ENCODE measurements around the gene FLRT2.

The FLRT2 gene

DNA sequence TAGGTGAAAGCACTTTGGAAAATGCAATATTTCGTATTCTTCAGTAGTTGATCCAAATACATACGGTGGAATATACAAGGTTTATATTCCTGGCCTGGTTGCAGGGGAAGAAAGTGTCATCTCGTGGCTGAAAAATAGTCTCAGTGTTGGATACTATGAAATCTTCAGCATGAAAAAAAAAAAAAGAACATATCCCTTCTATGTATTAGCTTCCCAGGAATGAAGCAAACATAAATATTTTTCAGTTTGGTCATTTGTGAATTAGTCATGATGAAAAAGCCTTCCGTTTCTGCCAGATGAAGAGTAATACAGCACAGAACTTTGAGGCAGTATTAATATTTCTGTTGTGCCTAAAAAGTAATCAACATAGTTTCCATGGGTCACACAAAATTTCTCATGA, 36.7 kb downstream of the FLRT2 start:
- DNase-seq, result no peak

DNA sequence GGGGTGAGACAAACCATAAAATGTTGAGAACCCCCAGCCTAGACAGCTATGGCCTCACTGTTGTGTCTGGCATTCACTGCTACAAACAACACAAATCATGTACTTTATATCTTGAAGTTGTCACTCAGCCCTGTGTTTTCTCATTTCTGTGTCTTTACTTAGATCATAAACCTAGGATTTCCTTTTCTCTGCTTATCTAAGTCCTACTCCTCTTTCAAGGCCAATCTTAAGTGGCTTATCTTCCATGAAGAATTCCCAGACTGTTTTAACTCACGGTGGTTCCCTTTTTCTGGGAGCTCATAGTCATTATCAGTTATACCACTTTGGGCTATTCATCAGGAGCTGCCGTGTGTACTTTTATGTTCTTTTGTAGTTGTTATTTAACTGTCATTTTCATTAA, 42.1 kb downstream of the FLRT2 start:
- no peak for DNase-seq

DNA sequence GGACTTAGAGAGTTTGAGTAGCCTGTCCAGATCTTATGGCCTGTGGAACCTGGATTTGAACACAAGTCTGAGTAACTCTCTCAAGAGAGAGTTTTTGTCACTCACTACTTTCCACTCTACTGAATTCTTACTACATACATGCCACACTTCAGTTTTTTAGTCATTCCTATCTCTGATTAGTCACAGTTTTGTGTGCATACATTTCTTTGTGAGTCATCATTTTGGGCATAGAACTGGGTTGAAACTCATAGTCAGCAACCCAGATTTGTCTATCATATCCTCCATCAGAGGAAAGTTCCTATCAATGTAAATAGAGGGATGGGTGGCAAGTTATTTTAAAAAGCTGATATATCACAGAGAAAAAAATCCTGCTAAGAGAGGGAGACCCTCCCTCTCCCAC, 42.9 kb downstream of the FLRT2 start:
- DNase-seq, result no peak

DNA sequence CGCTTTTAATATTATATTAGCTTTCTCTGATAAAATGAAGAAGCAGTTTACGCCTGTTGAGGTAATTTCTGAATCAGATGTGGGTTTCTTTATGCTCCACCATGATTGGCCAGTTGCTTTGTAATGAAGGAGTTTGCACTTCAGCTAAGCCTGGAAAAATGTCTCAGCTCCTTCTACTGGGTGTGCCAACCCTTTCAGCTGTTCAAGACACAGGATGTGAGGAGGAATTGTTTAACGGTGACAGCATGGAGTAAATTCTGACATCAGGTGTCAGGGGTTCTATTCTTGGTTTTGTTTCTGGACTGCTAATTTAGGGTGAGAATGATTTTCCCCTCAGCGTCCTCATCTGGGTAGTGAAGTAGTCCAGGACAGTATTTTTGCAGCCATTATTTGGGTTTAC, 43.5 kb downstream of the FLRT2 start:
- DNase-seq, result no peak

- DNase-seq, result no peak
These were observed 45.1 kb downstream of the FLRT2 start for GRCh38 chr14:85574853-85575616.

- DNase-seq, result no peak
These were observed 45.6 kb downstream of the FLRT2 start for GRCh38 chr14:85575617-85575898.

- DNase-seq, result no peak
These were observed 46.3 kb downstream of the FLRT2 start for GRCh38 chr14:85576218-85576617.

- DNase-seq, result no peak
These were observed 47.1 kb downstream of the FLRT2 start for GRCh38 chr14:85576848-85577542.

GRCh38 chr14:85577543-85578114, 47.7 kb downstream of the FLRT2 start:
- DNase-seq, result no peak

DNA sequence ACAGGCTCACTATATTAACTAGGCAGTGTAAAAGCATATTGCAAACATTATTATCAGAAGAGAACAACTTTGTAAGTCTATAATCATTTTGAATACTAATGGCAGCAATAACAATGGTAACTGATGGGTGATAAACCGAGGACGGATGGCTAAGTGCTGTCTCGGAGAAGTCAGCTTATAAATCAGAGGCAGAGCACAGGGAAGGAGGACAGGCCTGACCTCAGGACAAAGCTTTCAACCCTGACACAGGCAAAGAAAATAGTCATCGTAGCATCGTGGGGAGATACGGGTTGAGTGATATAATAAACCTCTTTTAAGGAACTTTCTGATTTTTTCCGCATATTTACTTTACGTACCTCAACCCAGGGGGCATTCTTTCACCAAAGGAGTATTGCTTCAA, 48.4 kb downstream of the FLRT2 start:
- no peak for DNase-seq

DNA sequence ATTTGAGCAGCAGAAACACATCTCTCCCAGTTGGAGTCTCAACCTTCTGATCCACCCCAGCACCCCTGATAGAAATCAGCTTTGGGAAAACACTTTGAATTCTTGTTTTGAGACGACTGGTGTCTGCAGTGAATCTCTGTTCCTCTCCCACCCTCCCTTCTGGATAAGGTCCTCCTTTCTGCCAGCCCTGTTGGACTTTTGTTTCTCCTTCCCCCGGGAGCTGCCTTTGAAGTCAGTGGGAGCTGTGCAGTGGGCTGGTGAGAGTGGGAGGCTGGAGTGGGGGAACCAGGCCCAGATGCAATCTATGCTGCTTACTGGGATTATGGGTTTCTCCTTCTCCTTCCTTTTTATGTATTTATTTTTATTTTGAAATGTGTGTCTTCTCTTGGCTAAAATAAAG, 49.0 kb downstream of the FLRT2 start:
- DNase-seq, result no peak

DNA sequence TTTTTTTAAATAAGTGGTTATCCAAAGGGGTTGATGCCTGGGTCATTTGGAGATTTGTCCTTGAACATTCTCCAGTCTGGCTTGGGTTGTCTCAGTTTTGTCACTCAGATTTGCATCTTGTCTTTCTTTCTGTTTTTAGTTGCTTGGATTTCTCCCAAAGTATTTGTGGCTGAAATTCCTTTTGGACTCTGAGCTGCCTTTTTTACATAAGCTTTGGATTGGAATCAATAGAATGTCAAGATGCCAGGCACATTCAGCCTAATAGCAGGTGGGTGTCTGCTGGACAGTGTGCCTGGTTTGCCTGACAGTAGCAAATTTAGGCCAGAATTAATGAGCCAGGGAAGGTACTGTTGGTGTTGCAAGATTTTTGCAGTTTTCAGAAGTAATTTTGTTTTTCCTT, 50.0 kb downstream of the FLRT2 start:
- no peak for DNase-seq

DNA sequence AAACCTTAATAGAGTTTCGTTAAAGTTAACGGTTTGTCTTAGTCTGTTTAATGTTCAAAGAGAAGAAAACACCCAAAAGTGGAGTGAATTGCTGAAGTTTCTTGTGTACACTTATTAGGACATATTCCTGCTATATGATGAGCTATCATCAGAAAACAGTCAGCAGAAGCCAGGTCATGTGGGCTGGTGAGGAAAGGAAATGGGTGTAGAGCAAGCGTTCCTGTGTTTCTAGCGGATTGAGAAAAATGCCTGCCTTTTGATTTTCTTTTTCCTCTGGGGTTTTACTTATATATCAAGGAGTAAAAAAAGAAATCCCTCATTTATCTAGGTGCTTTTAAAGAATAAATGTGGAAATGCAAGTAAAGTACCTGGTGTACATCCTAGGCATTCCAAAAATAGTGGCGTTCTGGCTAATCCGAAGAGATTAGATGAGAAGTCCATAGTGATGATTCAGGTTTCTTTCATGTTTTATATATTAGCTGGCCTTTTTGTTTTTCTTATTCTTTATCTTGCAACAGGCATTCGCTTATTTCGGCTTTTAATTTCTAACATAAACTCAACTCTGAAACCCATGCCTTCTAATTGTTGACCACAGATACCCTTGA, 50.7 kb downstream of the FLRT2 start:
- DNase-seq, result no peak

GRCh38 chr14:85581691-85582090, 51.7 kb downstream of the FLRT2 start:
- DNase-seq, result no peak

GRCh38 chr14:85583380-85583779, 53.4 kb downstream of the FLRT2 start:
- DNase-seq, result no peak

GRCh38 chr14:85584481-85584880, 54.5 kb downstream of the FLRT2 start:
- no peak for DNase-seq

GRCh38 chr14:85587151-85587711, 57.3 kb downstream of the FLRT2 start:
- no peak for DNase-seq

GRCh38 chr14:85590784-85591183, 60.8 kb downstream of the FLRT2 start:
- no peak for DNase-seq

- DNase-seq, result no peak
These were observed 64.3 kb downstream of the FLRT2 start for GRCh38 chr14:85594217-85594616.

- DNase-seq, result peak; percentile 48 to 54
These were observed 66.0 kb downstream of the FLRT2 start for GRCh38 chr14:85595981-85596380.

DNA sequence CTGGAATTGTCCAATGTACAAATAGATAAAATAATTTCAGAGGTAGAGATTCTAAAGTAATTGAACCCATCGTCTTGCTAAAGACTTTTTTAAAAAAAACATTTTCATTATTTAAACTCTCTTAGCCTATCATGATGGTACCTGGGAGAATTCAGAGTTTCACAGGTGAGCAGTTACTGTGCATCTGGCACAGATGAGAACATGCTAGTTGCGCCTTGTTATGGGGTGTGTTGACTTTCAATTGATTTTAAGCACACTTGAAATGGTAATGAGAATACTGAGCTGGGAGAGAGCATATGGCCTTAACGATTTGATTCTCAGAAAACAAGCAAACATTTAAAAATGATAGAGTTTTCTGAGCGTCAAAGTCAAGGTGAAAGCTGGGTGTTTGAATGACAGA, 66.6 kb downstream of the FLRT2 start:
- peak; percentile 32 to 55 for DNase-seq

DNA sequence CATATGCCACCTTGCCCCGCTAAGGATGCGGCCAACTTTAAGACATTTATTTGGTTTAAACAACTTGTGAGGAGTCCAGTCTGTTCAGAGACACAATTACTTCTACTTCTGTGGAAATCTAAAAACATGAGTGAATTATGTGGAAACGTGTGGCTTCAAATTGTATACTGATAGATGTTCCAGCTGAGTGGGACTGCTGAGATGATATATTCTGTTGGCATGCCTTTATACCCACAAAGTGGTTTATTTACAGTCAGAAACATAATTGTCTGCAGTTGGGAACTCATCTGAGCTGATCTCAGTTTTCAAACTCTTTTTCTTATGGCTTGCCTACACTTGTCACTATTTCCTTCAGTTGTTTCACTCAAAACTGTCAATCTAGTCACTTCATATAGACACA, 67.8 kb downstream of the FLRT2 start:
- no peak for DNase-seq

DNA sequence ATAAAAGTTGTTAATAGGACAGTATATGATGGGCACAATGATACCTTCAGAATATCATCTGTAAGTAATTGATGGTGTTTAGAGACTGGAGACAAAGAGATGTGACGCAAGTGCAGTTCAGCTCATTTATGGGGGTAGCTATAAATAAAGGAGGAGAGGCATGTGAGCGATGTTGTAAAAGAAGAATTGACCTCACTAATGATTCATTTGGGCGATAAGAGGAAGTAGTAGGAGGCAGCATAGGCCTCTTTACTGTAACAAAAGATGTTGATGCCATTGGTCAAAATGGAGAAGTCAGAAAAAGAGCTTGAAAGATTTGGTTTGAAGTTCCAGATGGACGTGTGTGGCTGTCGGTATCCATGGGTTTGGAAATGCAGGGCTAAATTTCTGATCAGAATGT, 70.0 kb downstream of the FLRT2 start:
- no peak for DNase-seq

DNA sequence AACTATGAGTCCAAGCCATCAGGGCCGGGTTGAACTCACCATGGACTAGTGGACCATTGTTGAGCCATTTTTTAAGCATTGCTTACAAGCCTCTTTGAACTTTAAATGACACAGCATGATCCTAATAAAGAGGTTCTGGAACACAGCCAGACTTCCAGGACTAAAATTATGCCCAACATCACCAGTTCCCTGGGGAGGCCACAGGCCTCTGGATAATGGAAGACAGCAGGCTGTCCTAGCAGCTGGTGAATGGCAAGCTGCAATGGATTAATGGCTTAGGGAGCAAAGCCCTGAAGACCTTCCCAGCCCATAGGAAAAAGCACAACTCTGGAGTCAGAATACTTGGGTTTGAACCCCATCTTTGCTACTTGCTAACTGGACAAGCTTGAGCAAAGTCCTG, 71.3 kb downstream of the FLRT2 start:
- DNase-seq, result no peak

All from SHP77 (cell line).